Nephron (organoid): ENCODE results near the gene TAS2R40.
"Not testable (repeated sequence)": the region's sequence is repeated elsewhere in the genome, so short reads cannot be mapped to it uniquely, and the experiment has no call there.

ENCODE experiments used
- H3K27ac Mint-ChIP-seq, 3 experiments: 2 replicates each; pipeline ENCODE4 v1.8.0; 2020; ENCODE audit warnings: mixed read lengths in 3 of 3, mild to moderate bottlenecking in 2 of 3, moderate library complexity in 1 of 3
- H3K27me3 Mint-ChIP-seq: 2 replicates; pipeline ENCODE4 v1.8.0; 2021; ENCODE audit warnings: low read depth, mild to moderate bottlenecking, moderate library complexity, mixed read lengths
- H3K36me3 Mint-ChIP-seq: 2 replicates; pipeline ENCODE4 v1.8.0; 2020; ENCODE audit warnings: low read depth, mixed read lengths
- H3K4me1 Mint-ChIP-seq: 2 replicates; pipeline ENCODE4 v1.8.0; 2020; ENCODE audit warnings: mixed read lengths
- H3K4me3 Mint-ChIP-seq, 3 experiments: 2 replicates each; pipeline ENCODE4 v1.8.0; 2020; ENCODE audit warnings: mild to moderate bottlenecking in 3 of 3, mixed read lengths in 3 of 3, moderate library complexity in 2 of 3
- H3K9me3 Mint-ChIP-seq: 2 replicates; pipeline ENCODE4 v1.8.0; 2020; ENCODE audit warnings: mixed read lengths
- CTCF ChIP-seq, 3 experiments: fragments of 200-600 bp; sonication (generic); IDR thresholded peaks; one replicate each; pipeline ENCODE4 v1.5.0; 2021; ENCODE audit warnings: antibody characterized with exemption in 3 of 3; ENCODE audit not compliant: unreplicated experiment in 3 of 3

Gene TAS2R40

GRCh38 chr7:143203386-143203785 lies 18.5 kb upstream of the TAS2R40 start:
- peaks cover 8% of the 10 kb centered on the region for H3K9me3 Mint-ChIP-seq
- H3K4me3 Mint-ChIP-seq: no peak overlapping the region
- H3K27me3 Mint-ChIP-seq: peaks cover 4% of the 10 kb centered on the region
- TF ChIP-seq CTCF (IDR thresholded peaks at IDR 0.05; ENCODE audit: unreplicated experiment in 3 of 3): no peak
- H3K36me3 Mint-ChIP-seq: peaks cover 4% of the 10 kb centered on the region
- H3K4me1 Mint-ChIP-seq: no peaks in the 10 kb centered on the region
- H3K27ac Mint-ChIP-seq: no peak overlapping the region

- no peak overlapping the region for H3K27ac Mint-ChIP-seq
- no peaks in the 10 kb centered on the region for H3K4me1 Mint-ChIP-seq
- no peak for TF ChIP-seq CTCF (IDR thresholded peaks at IDR 0.05; ENCODE audit: unreplicated experiment in 3 of 3)
- no peaks in the 10 kb centered on the region for H3K36me3 Mint-ChIP-seq
- no peaks in the 10 kb centered on the region for H3K9me3 Mint-ChIP-seq
- peaks cover 4% of the 10 kb centered on the region for H3K27me3 Mint-ChIP-seq
- H3K4me3 Mint-ChIP-seq: no peak overlapping the region
These were observed 16.1 kb upstream of the TAS2R40 start for GRCh38 chr7:143205560-143206293.

GRCh38 chr7:143210541-143210940 lies 11.3 kb upstream of the TAS2R40 start:
- Mint-ChIP-seq H3K36me3 (no peaks in the 10 kb centered on the region), H3K27me3 (no peaks in the 10 kb centered on the region), H3K4me3 (no peak overlapping the region), H3K9me3 (no peaks in the 10 kb centered on the region), H3K27ac (no peak overlapping the region), H3K4me1 (no peaks in the 10 kb centered on the region)
- TF ChIP-seq CTCF (IDR thresholded peaks at IDR 0.05; ENCODE audit: unreplicated experiment in 3 of 3): no peak

GRCh38 chr7:143213478-143213877 lies 8.4 kb upstream of the TAS2R40 start:
- not testable (repeated sequence) for H3K4me1 Mint-ChIP-seq

GRCh38 chr7:143214789-143215679 lies 6.8 kb upstream of the TAS2R40 start:
- no peak overlapping the region for H3K27ac Mint-ChIP-seq
- no peaks in the 10 kb centered on the region for H3K4me1 Mint-ChIP-seq
- H3K36me3 Mint-ChIP-seq: no peaks in the 10 kb centered on the region
- peaks cover 3% of the 10 kb centered on the region for H3K27me3 Mint-ChIP-seq
- no peak overlapping the region for H3K4me3 Mint-ChIP-seq
- TF ChIP-seq CTCF (IDR thresholded peaks at IDR 0.05; ENCODE audit: unreplicated experiment in 3 of 3): peak; percentile 99 to 100 (median 100)
- H3K9me3 Mint-ChIP-seq: no peaks in the 10 kb centered on the region

More at GRCh38 chr7:143213478-143213877, 8.4 kb upstream of the TAS2R40 start:
- H3K4me3 Mint-ChIP-seq, H3K27ac Mint-ChIP-seq, H3K27me3 Mint-ChIP-seq, H3K36me3 Mint-ChIP-seq, H3K9me3 Mint-ChIP-seq: not testable (repeated sequence)

- Mint-ChIP-seq H3K27me3 (peaks cover 3% of the 10 kb centered on the region), H3K36me3 (no peaks in the 10 kb centered on the region), H3K4me3 (no peak overlapping the region), H3K27ac (no peak overlapping the region), H3K4me1 (no peaks in the 10 kb centered on the region), H3K9me3 (no peaks in the 10 kb centered on the region)
- TF ChIP-seq CTCF (IDR thresholded peaks at IDR 0.05; ENCODE audit: unreplicated experiment in 3 of 3): no peak
These were observed 5.7 kb upstream of the TAS2R40 start for GRCh38 chr7:143216151-143216550.
